Neural cell (in vitro differentiated cells): ENCODE measurements around the gene SIGLEC15. TPM values are rescaled to one million over a fixed set of nuclear protein-coding genes. Genes with fewer than 3 reads are reported as not detected.

ENCODE experiments used
- H2AFZ ChIP-seq: fragments of 200-600, 300-800 bp; sonication (generic), shearing (Covaris generic); 2 replicates; pipeline ENCODE4 v1.6.0; 2014; ENCODE audit warnings: low read depth, mild to moderate bottlenecking, antibody characterized with exemption, low read length, moderate library complexity
- H3F3A ChIP-seq: fragments of 200-600 bp; shearing (Covaris generic); 2 replicates; pipeline ENCODE4 v1.6.1; 2016; ENCODE audit warnings: mild to moderate bottlenecking, moderate library complexity, mixed read lengths, antibody characterized with exemption, low read length; ENCODE audit not compliant: insufficient read depth, poor library complexity, severe bottlenecking
- H3K27ac ChIP-seq: fragments of 200-600, 300-800 bp; sonication (generic), shearing (Covaris generic); 2 replicates; pipeline ENCODE4 v1.5.1; 2014; ENCODE audit warnings: mild to moderate bottlenecking, low read length, moderate library complexity
- H3K27me3 ChIP-seq: fragments of 300-800, 200-600 bp; sonication (generic), shearing (Covaris generic); 2 replicates; pipeline ENCODE4 v1.6.0; 2014; ENCODE audit warnings: mild to moderate bottlenecking, low read depth, low read length, moderate library complexity; ENCODE audit not compliant: insufficient read depth
- H3K36me3 ChIP-seq: fragments of 300-800, 200-600 bp; sonication (generic), shearing (Covaris generic); 2 replicates; pipeline ENCODE4 v1.5.1; 2014; ENCODE audit warnings: mild to moderate bottlenecking, antibody characterized with exemption, low read length, moderate library complexity; ENCODE audit not compliant: insufficient read depth
- H3K4me2 ChIP-seq: fragments of 300-800, 200-600 bp; sonication (generic), shearing (Covaris generic); 2 replicates; pipeline ENCODE4 v1.6.0; 2014; ENCODE audit warnings: mild to moderate bottlenecking, low read length
- H3K4me3 ChIP-seq: fragments of 300-800, 200-600 bp; sonication (generic), shearing (Covaris generic); 2 replicates; pipeline ENCODE4 v1.5.1; 2014; ENCODE audit warnings: mild to moderate bottlenecking, low read length, moderate library complexity
- H3K79me2 ChIP-seq: fragments of 200-600 bp; shearing (Covaris generic); replicated peaks from 2 replicates; pipeline ENCODE4 v1.6.0; 2014; ENCODE audit warnings: mild to moderate bottlenecking, low read length, moderate library complexity; ENCODE audit not compliant: insufficient read depth
- H3K9ac ChIP-seq: fragments of 300-800, 200-600 bp; sonication (generic), shearing (Covaris generic); 2 replicates; pipeline ENCODE4 v1.6.1; 2016; ENCODE audit warnings: mild to moderate bottlenecking, low read length, mixed read lengths
- H3K9me2 ChIP-seq: fragments of 200-600 bp; shearing (Covaris generic); 2 replicates; pipeline ENCODE4 v1.6.1; 2016; ENCODE audit warnings: mild to moderate bottlenecking, low read length, mixed read lengths; ENCODE audit not compliant: insufficient read depth
- H3K9me3 ChIP-seq: fragments of 200-600, 300-800 bp; sonication (generic), shearing (Covaris generic); 2 replicates; pipeline ENCODE4 v1.6.1; 2016; ENCODE audit warnings: mild to moderate bottlenecking, mixed run types, low read length, moderate library complexity, mixed read lengths
- H4K20me1 ChIP-seq: fragments of 200-600 bp; shearing (Covaris generic); 2 replicates; pipeline ENCODE4 v1.6.1; 2016; ENCODE audit warnings: mild to moderate bottlenecking, mixed run types; ENCODE audit not compliant: insufficient read depth
- EP300 ChIP-seq: fragments of 450-650 bp; conservative IDR thresholded peaks from 2 replicates; pipeline ENCODE4 v1.6.1; 2014; ENCODE audit warnings: antibody characterized with exemption, mild to moderate bottlenecking, moderate library complexity; ENCODE audit not compliant: poor library complexity, severe bottlenecking
- EZH2 ChIP-seq: fragments of 200-600, 300-800 bp; shearing (Covaris generic), sonication (generic); IDR thresholded peaks from 2 replicates; pipeline ENCODE4 v1.6.1; 2014; ENCODE audit warnings: antibody characterized with exemption, low read length, borderline replicate concordance, mild to moderate bottlenecking; ENCODE audit not compliant: insufficient read depth, poor library complexity, severe bottlenecking
- MXI1 ChIP-seq: fragments of 450-650 bp; conservative IDR thresholded peaks from 2 replicates; pipeline ENCODE4 v1.6.1; 2014; ENCODE audit warnings: antibody characterized with exemption, mild to moderate bottlenecking; ENCODE audit not compliant: poor library complexity, severe bottlenecking
- POLR2AphosphoS5 ChIP-seq: IDR thresholded peaks from 2 replicates; pipeline ENCODE4 v1.6.1; 2012
- RAD21 ChIP-seq: fragments of 450-650 bp; conservative IDR thresholded peaks from 2 replicates; pipeline ENCODE4 v1.6.1; 2014; ENCODE audit warnings: antibody characterized with exemption, mild to moderate bottlenecking, moderate library complexity
- SMC3 ChIP-seq: fragments of 450-650 bp; conservative IDR thresholded peaks from 2 replicates; pipeline ENCODE4 v1.6.1; 2014; ENCODE audit warnings: antibody characterized with exemption, mild to moderate bottlenecking, moderate library complexity; ENCODE audit not compliant: poor library complexity
- TAF1 ChIP-seq: IDR thresholded peaks from 2 replicates; pipeline ENCODE4 v1.6.1; 2012; ENCODE audit warnings: low read depth
- polyA plus RNA-seq: library from polyadenylated mRNA; depleted of rRNA; stranded (reverse); fragments of >200 nt; gene quantifications from 2 replicates; pipeline ENCODE4 v1.2.3, GENCODE V29; 2014
- TF ChIP-seq, protein P1 (sequence below): IDR thresholded peaks from 2 replicates; pipeline ENCODE4 v1.6.1; 2012; ENCODE audit warnings: borderline replicate concordance
- TF ChIP-seq, protein P2 (sequence below): fragments of 450-650 bp; IDR thresholded peaks from 2 replicates; pipeline ENCODE4 v1.5.1; 2014; ENCODE audit warnings: antibody characterized with exemption, mild to moderate bottlenecking, moderate library complexity; ENCODE audit not compliant: poor library complexity, severe bottlenecking

Gene SIGLEC15
- polyA plus RNA-seq, 1 donor from 2014 or later = not detected

DNA sequence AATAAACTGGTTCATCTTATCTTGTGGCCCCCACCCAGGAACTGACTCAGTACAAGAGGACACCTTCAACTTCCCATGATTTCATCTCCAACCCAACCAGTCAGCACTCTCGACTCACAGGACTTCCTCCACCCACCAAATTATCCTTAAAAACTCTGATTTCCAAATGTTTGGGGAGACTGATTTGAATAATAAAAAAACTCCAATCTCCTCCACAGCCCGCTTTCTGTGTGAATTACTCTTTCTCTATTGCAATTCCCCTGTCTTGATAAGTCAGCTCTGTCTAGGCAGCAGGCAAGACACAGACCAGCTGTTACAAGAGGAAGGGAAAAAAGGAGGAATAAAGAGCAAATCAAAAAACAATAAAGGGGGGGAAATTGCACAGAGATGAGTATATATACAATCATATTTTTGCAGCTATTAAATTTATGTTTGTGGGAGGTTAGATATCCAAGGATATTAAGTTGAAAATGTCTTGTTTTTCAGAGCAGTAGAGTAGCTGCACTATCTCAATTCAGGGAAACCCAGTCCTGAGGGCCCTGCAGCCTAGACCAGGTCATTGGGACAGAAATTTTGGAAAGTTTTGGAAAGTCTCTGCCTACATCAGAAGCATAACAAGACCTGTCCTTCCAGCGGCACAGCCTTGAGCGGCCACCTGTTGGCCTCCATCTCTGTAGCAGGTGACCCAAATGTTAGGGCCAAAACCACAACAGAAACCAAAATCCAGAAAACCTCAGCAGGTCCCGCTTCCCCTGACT lies 32.8 kb upstream of the SIGLEC15 start:
- no peak overlapping the region for H2AFZ ChIP-seq

DNA sequence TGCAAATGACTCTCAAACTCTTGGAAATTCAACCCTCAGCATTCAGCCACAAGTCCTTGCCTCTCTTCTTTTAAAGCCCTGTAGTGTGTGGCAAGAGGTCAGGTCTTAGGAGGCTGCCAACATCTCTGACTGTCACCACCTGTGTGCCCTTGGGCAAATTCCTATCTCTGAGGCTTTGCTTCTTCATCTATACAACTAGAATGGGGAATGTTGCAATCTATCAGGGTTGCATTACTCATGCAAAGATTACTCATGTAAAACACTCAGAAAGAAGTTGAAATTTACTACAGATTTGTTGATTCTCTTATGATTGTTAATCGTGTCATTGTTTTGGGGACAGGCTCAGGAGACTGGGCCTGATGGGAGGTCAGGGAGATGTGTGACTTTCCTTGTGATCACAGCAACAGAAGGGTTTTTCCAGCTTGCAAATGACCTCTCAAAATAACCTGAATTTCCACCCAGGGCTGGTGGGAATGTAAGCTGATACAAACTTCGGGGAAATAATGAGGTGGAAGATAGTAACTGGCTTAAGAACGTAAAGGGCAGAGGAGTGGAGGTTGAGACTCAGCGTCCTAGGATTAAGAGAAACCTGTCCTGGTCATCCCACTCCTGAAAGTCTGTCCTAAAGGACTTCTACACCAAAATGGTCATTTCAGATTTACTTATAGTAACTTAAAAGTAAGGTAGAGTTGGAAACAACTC lies 32.1 kb upstream of the SIGLEC15 start:
- H3K36me3 ChIP-seq = no peaks in the 10 kb centered on the region
- no peaks in the 10 kb centered on the region for H3K9me3 ChIP-seq
- no peak overlapping the region for H3K4me2 ChIP-seq
- no peaks in the 10 kb centered on the region for H3F3A ChIP-seq
- H3K9me2 ChIP-seq = no peaks in the 10 kb centered on the region
- H4K20me1 ChIP-seq = no peaks in the 10 kb centered on the region
- no peak overlapping the region for H3K9ac ChIP-seq
- H3K4me3 ChIP-seq = no peak overlapping the region
- H2AFZ ChIP-seq = no peak overlapping the region
- no peaks in the 10 kb centered on the region for H3K27me3 ChIP-seq
- no peaks in the 10 kb centered on the region for H3K79me2 ChIP-seq
- H3K27ac ChIP-seq = no peak overlapping the region
- TF ChIP-seq, protein P1, sequence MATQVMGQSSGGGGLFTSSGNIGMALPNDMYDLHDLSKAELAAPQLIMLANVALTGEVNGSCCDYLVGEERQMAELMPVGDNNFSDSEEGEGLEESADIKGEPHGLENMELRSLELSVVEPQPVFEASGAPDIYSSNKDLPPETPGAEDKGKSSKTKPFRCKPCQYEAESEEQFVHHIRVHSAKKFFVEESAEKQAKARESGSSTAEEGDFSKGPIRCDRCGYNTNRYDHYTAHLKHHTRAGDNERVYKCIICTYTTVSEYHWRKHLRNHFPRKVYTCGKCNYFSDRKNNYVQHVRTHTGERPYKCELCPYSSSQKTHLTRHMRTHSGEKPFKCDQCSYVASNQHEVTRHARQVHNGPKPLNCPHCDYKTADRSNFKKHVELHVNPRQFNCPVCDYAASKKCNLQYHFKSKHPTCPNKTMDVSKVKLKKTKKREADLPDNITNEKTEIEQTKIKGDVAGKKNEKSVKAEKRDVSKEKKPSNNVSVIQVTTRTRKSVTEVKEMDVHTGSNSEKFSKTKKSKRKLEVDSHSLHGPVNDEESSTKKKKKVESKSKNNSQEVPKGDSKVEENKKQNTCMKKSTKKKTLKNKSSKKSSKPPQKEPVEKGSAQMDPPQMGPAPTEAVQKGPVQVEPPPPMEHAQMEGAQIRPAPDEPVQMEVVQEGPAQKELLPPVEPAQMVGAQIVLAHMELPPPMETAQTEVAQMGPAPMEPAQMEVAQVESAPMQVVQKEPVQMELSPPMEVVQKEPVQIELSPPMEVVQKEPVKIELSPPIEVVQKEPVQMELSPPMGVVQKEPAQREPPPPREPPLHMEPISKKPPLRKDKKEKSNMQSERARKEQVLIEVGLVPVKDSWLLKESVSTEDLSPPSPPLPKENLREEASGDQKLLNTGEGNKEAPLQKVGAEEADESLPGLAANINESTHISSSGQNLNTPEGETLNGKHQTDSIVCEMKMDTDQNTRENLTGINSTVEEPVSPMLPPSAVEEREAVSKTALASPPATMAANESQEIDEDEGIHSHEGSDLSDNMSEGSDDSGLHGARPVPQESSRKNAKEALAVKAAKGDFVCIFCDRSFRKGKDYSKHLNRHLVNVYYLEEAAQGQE = no peak
- no peak for TF ChIP-seq EP300
- TF ChIP-seq EZH2 = no peak
- TF ChIP-seq, protein P2, sequence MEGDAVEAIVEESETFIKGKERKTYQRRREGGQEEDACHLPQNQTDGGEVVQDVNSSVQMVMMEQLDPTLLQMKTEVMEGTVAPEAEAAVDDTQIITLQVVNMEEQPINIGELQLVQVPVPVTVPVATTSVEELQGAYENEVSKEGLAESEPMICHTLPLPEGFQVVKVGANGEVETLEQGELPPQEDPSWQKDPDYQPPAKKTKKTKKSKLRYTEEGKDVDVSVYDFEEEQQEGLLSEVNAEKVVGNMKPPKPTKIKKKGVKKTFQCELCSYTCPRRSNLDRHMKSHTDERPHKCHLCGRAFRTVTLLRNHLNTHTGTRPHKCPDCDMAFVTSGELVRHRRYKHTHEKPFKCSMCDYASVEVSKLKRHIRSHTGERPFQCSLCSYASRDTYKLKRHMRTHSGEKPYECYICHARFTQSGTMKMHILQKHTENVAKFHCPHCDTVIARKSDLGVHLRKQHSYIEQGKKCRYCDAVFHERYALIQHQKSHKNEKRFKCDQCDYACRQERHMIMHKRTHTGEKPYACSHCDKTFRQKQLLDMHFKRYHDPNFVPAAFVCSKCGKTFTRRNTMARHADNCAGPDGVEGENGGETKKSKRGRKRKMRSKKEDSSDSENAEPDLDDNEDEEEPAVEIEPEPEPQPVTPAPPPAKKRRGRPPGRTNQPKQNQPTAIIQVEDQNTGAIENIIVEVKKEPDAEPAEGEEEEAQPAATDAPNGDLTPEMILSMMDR = no peak
- TF ChIP-seq SMC3 = no peak
- no peak for TF ChIP-seq POLR2AphosphoS5
- no peak for TF ChIP-seq RAD21
- no peak for TF ChIP-seq TAF1

More for the DNA sequence above, 32.8 kb upstream of the SIGLEC15 start:
- Histone ChIP-seq H3K9me2 (no peaks in the 10 kb centered on the region), H3K9me3 (no peaks in the 10 kb centered on the region), H3K79me2 (no peaks in the 10 kb centered on the region), H4K20me1 (no peaks in the 10 kb centered on the region), H3K9ac (no peak overlapping the region), H3K36me3 (no peaks in the 10 kb centered on the region), H3K27ac (no peak overlapping the region), H3K4me2 (no peak overlapping the region), H3K27me3 (no peaks in the 10 kb centered on the region), H3F3A (no peaks in the 10 kb centered on the region), H3K4me3 (no peak overlapping the region)
- no peak for TF ChIP-seq MXI1
- TF ChIP-seq, protein P1 = no peak
- no peak for TF ChIP-seq SMC3
- no peak for TF ChIP-seq EP300
- no peak for TF ChIP-seq POLR2AphosphoS5
- TF ChIP-seq TAF1 = no peak
- TF ChIP-seq, protein P2 = no peak
- TF ChIP-seq EZH2 = no peak
- TF ChIP-seq RAD21 = no peak
